Choroid plexus epithelial cell (primary cell): ENCODE measurements around the gene EGFR.

ENCODE experiments used
- DNase-seq: peaks from one replicate; pipeline ENCODE4 v3.0.0-alpha.2; 2010; ENCODE audit warnings: low read depth
- H3K4me3 ChIP-seq: 2 replicates; pipeline ENCODE4 v1.5.1; 2011; ENCODE audit warnings: low read depth, mild to moderate bottlenecking, control low read depth, low read length, moderate library complexity
- CTCF ChIP-seq: conservative IDR thresholded peaks from 2 replicates; pipeline ENCODE4 v1.5.1; 2011; ENCODE audit warnings: low read depth, mild to moderate bottlenecking, control low read depth, inconsistent platforms, low read length, moderate library complexity

Gene EGFR

GRCh38 chr7:54992871-54993475, 25.8 kb upstream of the EGFR start:
- no peak for TF ChIP-seq CTCF
- peak; percentile 13 for DNase-seq
- no peak overlapping the region for H3K4me3 ChIP-seq

- DNase-seq = no peak
- no peak overlapping the region for H3K4me3 ChIP-seq
- no peak for TF ChIP-seq CTCF
Observed at GRCh38 chr7:54995166-54995565, 23.7 kb upstream of the EGFR start.

GRCh38 chr7:54995610-54996363, 23.0 kb upstream of the EGFR start:
- H3K4me3 ChIP-seq = no peak overlapping the region
- DNase-seq = peak; percentile 47

GRCh38 chr7:54996391-54996790, 22.4 kb upstream of the EGFR start:
- DNase-seq = no peak
- no peak for TF ChIP-seq CTCF
- H3K4me3 ChIP-seq = no peak overlapping the region

More at GRCh38 chr7:54995610-54996363, 23.0 kb upstream of the EGFR start:
- no peak for TF ChIP-seq CTCF

- H3K4me3 ChIP-seq = no peak overlapping the region
- no peak for TF ChIP-seq CTCF
- no peak for DNase-seq
Observed at GRCh38 chr7:55004579-55004978, 14.2 kb upstream of the EGFR start.

GRCh38 chr7:55005241-55005851, 13.5 kb upstream of the EGFR start:
- TF ChIP-seq CTCF = no peak
- H3K4me3 ChIP-seq = no peak overlapping the region
- DNase-seq = no peak

GRCh38 chr7:55006499-55006898, 12.3 kb upstream of the EGFR start:
- DNase-seq = no peak
- no peak overlapping the region for H3K4me3 ChIP-seq
- TF ChIP-seq CTCF = no peak
